GM18502 (cell line): ENCODE results near the gene PLXNA4.

Experiments used
- ATAC-seq: cut with Tn5 transposase; IDR thresholded peaks from one replicate; pipeline ENCODE4 v1.9.1; 2021; ENCODE audit warnings: mild to moderate bottlenecking; ENCODE audit not compliant: unreplicated experiment, poor library complexity

The PLXNA4 gene

GRCh38 chr7:132300599-132301277 is 275.5 kb downstream of the PLXNA4 start:
- ATAC-seq = no peak

GRCh38 chr7:132298790-132299189 is 277.5 kb downstream of the PLXNA4 start:
- ATAC-seq = no peak

GRCh38 chr7:132296820-132297219 is 279.4 kb downstream of the PLXNA4 start:
- ATAC-seq = no peak

GRCh38 chr7:132295175-132295574 is 281.1 kb downstream of the PLXNA4 start:
- no peak for ATAC-seq

- ATAC-seq = no peak
These were observed 283.5 kb downstream of the PLXNA4 start for GRCh38 chr7:132292803-132293202.

GRCh38 chr7:132291481-132291880 is 284.8 kb downstream of the PLXNA4 start:
- ATAC-seq = no peak

GRCh38 chr7:132290021-132290420 is 286.2 kb downstream of the PLXNA4 start:
- no peak for ATAC-seq

GRCh38 chr7:132286836-132287235 is 289.4 kb downstream of the PLXNA4 start:
- ATAC-seq = no peak

GRCh38 chr7:132280335-132280734 is 295.9 kb downstream of the PLXNA4 start:
- ATAC-seq = no peak

GRCh38 chr7:132279718-132280117 is 296.6 kb downstream of the PLXNA4 start:
- ATAC-seq = no peak

- ATAC-seq = no peak
These were observed 299.1 kb downstream of the PLXNA4 start for GRCh38 chr7:132276976-132277725.

- no peak for ATAC-seq
These were observed 300.0 kb downstream of the PLXNA4 start for GRCh38 chr7:132276234-132276630.

- no peak for ATAC-seq
These were observed 300.6 kb downstream of the PLXNA4 start for GRCh38 chr7:132275416-132276233.

- no peak for ATAC-seq
These were observed 303.4 kb downstream of the PLXNA4 start for GRCh38 chr7:132272763-132273371.

GRCh38 chr7:132270517-132270916 is 305.8 kb downstream of the PLXNA4 start:
- ATAC-seq = no peak

GRCh38 chr7:132269718-132270117 is 306.6 kb downstream of the PLXNA4 start:
- ATAC-seq = no peak

- no peak for ATAC-seq
These were observed 313.1 kb downstream of the PLXNA4 start for GRCh38 chr7:132263151-132263550.

GRCh38 chr7:132262160-132262470 is 314.2 kb downstream of the PLXNA4 start:
- no peak for ATAC-seq

- ATAC-seq = no peak
These were observed 314.7 kb downstream of the PLXNA4 start for GRCh38 chr7:132261327-132262159.

GRCh38 chr7:132258231-132258630 is 318.0 kb downstream of the PLXNA4 start:
- ATAC-seq = no peak
